C4-2B (cell line): Measurements from ENCODE around the gene TSPAN4.

Experiments
- H3K27ac ChIP-seq: fragments of 450-650 bp; 2 replicates; pipeline ENCODE4 v1.5.1; 2017
- ZFX ChIP-seq: fragments of 450-650 bp; IDR thresholded peaks from 2 replicates; pipeline ENCODE4 v1.6.1; 2017
- TF ChIP-seq, protein P1 (sequence below): fragments of 450-650 bp; conservative IDR thresholded peaks from 2 replicates; pipeline ENCODE4 v1.5.1; 2017; ENCODE audit warnings: mild to moderate bottlenecking

Gene TSPAN4, protein sequence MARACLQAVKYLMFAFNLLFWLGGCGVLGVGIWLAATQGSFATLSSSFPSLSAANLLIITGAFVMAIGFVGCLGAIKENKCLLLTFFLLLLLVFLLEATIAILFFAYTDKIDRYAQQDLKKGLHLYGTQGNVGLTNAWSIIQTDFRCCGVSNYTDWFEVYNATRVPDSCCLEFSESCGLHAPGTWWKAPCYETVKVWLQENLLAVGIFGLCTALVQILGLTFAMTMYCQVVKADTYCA

DNA sequence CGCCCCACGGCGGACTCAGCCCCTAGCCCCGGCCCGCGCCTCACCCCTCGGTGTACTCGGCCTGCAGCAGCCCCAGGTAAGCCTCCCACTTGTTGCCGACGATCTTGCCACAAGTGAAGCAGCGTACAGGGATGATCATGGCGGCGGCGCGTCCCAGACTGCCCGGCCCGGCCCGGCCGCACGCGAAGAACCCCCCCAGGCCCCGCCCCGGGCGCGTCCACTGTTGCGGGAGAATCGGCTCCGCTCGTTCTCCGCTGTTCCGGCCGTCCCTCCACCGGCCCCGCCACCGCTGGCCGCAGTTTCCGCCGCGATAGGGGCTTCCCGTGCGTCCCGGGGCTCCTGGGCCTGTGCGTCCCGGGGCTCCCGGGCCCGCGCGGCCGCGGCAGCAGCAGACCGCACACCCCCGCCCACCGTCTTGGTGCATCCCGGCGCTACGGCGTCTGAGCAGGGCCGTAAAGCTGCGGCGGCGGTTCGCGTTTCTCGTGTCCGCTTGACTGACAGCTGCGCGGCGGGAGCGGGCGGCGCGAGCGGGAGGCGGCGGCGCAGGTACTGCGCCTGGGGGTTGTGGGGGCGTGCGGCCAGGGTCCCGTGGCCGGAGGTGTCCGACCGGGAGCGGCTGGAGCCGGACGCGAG lies at the start of gene TSPAN4, which contains the start of gene POLR2L:
TSS of gene TSPAN4 (plus strand) at position 483 of the 633 bp plus-strand sequence. CDS start 7,453 bp downstream, outside the sequence.
TSS of gene POLR2L (minus strand) at position 160 of the 633 bp plus-strand sequence. CDS start at position 139, 21 bp downstream.
- peak within 1 kb of the TSS; percentile 86 for H3K27ac ChIP-seq
- peak; percentile 81; the same call in 1 of the 2 replicates for TF ChIP-seq ZFX
- TF ChIP-seq, protein P1, sequence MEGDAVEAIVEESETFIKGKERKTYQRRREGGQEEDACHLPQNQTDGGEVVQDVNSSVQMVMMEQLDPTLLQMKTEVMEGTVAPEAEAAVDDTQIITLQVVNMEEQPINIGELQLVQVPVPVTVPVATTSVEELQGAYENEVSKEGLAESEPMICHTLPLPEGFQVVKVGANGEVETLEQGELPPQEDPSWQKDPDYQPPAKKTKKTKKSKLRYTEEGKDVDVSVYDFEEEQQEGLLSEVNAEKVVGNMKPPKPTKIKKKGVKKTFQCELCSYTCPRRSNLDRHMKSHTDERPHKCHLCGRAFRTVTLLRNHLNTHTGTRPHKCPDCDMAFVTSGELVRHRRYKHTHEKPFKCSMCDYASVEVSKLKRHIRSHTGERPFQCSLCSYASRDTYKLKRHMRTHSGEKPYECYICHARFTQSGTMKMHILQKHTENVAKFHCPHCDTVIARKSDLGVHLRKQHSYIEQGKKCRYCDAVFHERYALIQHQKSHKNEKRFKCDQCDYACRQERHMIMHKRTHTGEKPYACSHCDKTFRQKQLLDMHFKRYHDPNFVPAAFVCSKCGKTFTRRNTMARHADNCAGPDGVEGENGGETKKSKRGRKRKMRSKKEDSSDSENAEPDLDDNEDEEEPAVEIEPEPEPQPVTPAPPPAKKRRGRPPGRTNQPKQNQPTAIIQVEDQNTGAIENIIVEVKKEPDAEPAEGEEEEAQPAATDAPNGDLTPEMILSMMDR: no peak

GRCh38 chr11:792873-793272 lies 49.8 kb upstream of the TSPAN4 start:
- TF ChIP-seq, protein P1: no peak
- TF ChIP-seq ZFX: no peak

DNA sequence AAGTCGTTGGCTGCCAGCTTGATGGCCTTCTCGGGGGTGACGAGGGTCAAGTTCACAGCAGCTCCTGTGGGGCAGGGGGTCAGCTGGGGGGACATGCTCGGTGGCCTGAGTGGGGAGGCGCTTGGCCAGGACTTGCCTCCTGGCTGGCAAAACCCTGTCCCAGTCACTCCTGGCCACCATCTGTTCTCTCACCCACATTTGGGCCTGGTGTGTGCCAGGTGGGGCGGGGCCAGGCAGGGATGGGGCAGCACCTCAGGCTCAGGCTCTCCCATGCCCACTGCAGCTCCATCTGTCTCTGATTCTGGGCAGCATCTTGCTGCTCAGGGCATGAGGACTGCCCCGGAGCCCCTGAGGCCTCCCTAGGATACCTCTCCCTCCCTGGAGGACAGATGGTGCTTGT lies 49.1 kb upstream of the TSPAN4 start:
- TF ChIP-seq ZFX: no peak
- TF ChIP-seq, protein P1: no peak
- H3K27ac ChIP-seq: no peak overlapping the region

More at GRCh38 chr11:792873-793272, 49.8 kb upstream of the TSPAN4 start:
- H3K27ac ChIP-seq: no peak overlapping the region

GRCh38 chr11:794013-794765 lies 48.5 kb upstream of the TSPAN4 start:
- TF ChIP-seq, protein P1: no peak
- no peak for TF ChIP-seq ZFX
- H3K27ac ChIP-seq: no peak overlapping the region

GRCh38 chr11:794766-795633 lies 47.7 kb upstream of the TSPAN4 start:
- TF ChIP-seq ZFX: no peak
- TF ChIP-seq, protein P1: no peak
- H3K27ac ChIP-seq: no peak overlapping the region

DNA sequence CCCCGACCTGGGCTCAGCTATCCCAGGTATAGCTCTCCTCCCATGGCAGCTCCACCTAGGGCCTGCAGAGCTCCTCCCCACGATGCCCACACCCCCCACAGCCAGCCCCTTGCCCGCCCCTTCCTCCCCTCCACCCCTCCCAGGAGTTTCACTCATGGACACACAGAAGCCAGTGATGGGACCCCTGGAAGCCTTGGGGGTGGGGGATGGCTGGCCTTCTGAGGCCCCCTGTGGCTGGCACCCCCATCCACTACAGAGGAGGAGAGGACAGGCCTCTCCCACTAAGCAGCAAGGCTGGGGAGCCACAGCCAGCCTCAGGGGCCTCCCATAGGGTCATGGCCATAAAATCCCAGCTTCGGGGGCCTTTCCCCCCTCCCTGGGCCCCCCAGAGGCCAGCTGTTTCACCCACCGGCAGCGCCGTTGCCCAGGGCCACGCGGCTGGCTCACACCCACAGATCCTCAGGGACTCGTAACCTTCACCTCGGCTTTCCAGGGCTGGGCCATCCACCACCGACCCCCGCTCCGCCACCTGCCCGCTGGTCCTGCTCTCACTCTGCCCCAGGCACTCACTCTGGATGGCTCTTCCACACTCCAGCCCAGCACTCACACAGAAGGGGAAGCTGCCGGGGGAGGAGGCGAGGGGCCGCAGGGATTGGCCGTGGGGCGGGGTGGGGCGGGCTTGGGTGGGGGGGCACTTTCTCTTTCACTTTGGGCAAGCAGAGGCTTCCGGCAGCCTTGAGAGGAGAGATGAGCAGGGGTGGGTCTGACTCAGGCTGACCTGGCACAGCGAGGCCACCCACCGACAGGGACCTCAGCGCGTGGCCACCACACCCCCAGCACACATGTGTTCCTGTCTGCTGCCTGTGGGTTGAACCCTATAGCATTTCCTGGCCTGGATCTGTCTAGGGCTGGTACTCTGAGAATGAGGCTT lies 46.8 kb upstream of the TSPAN4 start:
- H3K27ac ChIP-seq: no peak overlapping the region
- TF ChIP-seq, protein P1: no peak
- TF ChIP-seq ZFX: no peak
